Karpas-422 (cell line): Measurements from ENCODE around the gene HS3ST5. TPM values are rescaled to one million over a fixed set of nuclear protein-coding genes. Genes with fewer than 3 reads are reported as not detected.

ENCODE experiments used
- small RNA-seq: library from RNA; depleted of rRNA; stranded (forward); fragments of <200 nt; gene quantifications from one replicate; pipeline ENCODE3, GENCODE V24; 2014
- total RNA-seq: library from RNA; depleted of rRNA; stranded (reverse); fragments of >200 nt; shearing (Covaris generic); gene quantifications from 2 replicates; pipeline ENCODE4 v1.2.3, GENCODE V29; 2014; ENCODE audit warnings: low replicate concordance

HS3ST5 gene
- total RNA-seq, 1 experiment from 2014 or later = not detected

Small RNA genes within 50 kb of the gene (small RNA-seq; reads per million reads assigned to genes)
- not detected for gene RNA5SP213
